B cell (primary cell): ENCODE measurements around the gene PRM1. TPM values are rescaled to one million over a fixed set of nuclear protein-coding genes. Genes with fewer than 3 reads are reported as not detected.

Experiments used
- ATAC-seq: fragments of 200-7000 bp; cut with Tn5 transposase; one replicate; pipeline ENCODE4 v1.10.0; 2021; ENCODE audit warnings: low read depth, mild to moderate bottlenecking, moderate number of reproducible peaks, moderate library complexity
- CTCF ChIA-PET: fragments of 350-600 bp; sonication (Branson Sonifier 250); formaldehyde crosslinking; loops from one replicate; lab custom pipeline; 2021; ENCODE audit warnings: antibody characterized with exemption, inconsistent platforms; lab: Charles Lee
- POLR2A ChIA-PET: fragments of 350-600 bp; sonication (Branson Sonifier 250); formaldehyde crosslinking; loops from one replicate; lab custom pipeline; 2021; ENCODE audit warnings: antibody characterized with exemption; lab: Charles Lee
- DNase-seq: peaks from one replicate; pipeline ENCODE4 v3.0.0; 2013
- H2AFZ ChIP-seq: 2 replicates; pipeline ENCODE4 v1.6.1; 2012; ENCODE audit warnings: mild to moderate bottlenecking, low read depth, low read length; ENCODE audit not compliant: insufficient read depth, poor library complexity, severe bottlenecking
- H3K27ac ChIP-seq, 2 donors: 1 replicate in 1 of 2; 2 replicates in 1 of 2; pipeline ENCODE4 v1.5.1; 2012 to 2013; ENCODE audit warnings: low read length in 2 of 2, mild to moderate bottlenecking in 2 of 2, moderate library complexity in 1 of 2
- H3K27me3 ChIP-seq, 4 experiments: fragments of 200-600 bp in 1 of 4; sonication (generic) in 1 of 4; replicated peaks in 1 of 4; 1 replicate in 2 of 4; 2 replicates in 2 of 4; pipeline versions ENCODE4 v1.6.1 to v1.7.0; 2013 to 2016; ENCODE audit warnings: low read length in 3 of 4, mild to moderate bottlenecking in 2 of 4, mixed read lengths in 1 of 4, moderate library complexity in 1 of 4; ENCODE audit not compliant: insufficient read depth in 4 of 4, control insufficient read depth in 3 of 4; ENCODE audit errors: control extremely low read depth in 1 of 4
- H3K36me3 ChIP-seq, 2 experiments: replicated peaks in 1 of 2; 1 replicate in 1 of 2; 2 replicates in 1 of 2; pipeline versions ENCODE4 v1.6.1 to v1.7.1; 2013; ENCODE audit warnings: low read length in 1 of 2; ENCODE audit not compliant: insufficient read depth in 2 of 2, control insufficient read depth in 1 of 2; ENCODE audit errors: control extremely low read depth in 1 of 2, extremely low read depth in 1 of 2
- H3K4me1 ChIP-seq, 2 donors: fragments of 200-600 bp in 1 of 2; sonication (generic) in 1 of 2; 1 replicate in 1 of 2; 2 replicates in 1 of 2; pipeline versions ENCODE4 v1.5.1 to v1.6.1; 2013 to 2017; ENCODE audit warnings: low read length in 2 of 2; ENCODE audit not compliant: control insufficient read depth in 2 of 2, insufficient read depth in 2 of 2
- H3K4me2 ChIP-seq: replicated peaks from 2 replicates; pipeline ENCODE3; 2012; ENCODE audit warnings: mild to moderate bottlenecking, low read depth, low read length; ENCODE audit not compliant: poor library complexity, severe bottlenecking
- H3K4me3 ChIP-seq, 5 experiments: fragments of 200-600 bp in 1 of 5; sonication (generic) in 1 of 5; 1 replicate in 3 of 5; 2 replicates in 2 of 5; pipeline versions ENCODE4 v1.5.1 to v1.7.0; 2011 to 2016; ENCODE audit warnings: low read length in 4 of 5, mild to moderate bottlenecking in 4 of 5, low read depth in 2 of 5, control low read depth in 1 of 5, moderate library complexity in 1 of 5; ENCODE audit not compliant: insufficient read depth in 1 of 5; ENCODE audit errors: control extremely low read depth in 1 of 5, extremely low read depth in 1 of 5
- H3K79me2 ChIP-seq: fragments of 200-600 bp; sonication (generic); one replicate; pipeline ENCODE4 v1.6.0; 2016; ENCODE audit warnings: low read length; ENCODE audit not compliant: control insufficient read depth, insufficient read depth
- H3K9ac ChIP-seq: fragments of 200-600 bp; sonication (generic); 2 replicates; pipeline ENCODE4 v1.6.1; 2017; ENCODE audit warnings: mild to moderate bottlenecking, low read length, moderate library complexity
- H3K9me3 ChIP-seq, 3 donors: one replicate each; pipeline versions ENCODE4 v1.6.1 to v1.7.1; 2013; ENCODE audit warnings: low read length in 2 of 3; ENCODE audit not compliant: control insufficient read depth in 2 of 3, insufficient read depth in 1 of 3; ENCODE audit errors: control extremely low read depth in 1 of 3
- H4K20me1 ChIP-seq: 2 replicates; pipeline ENCODE4 v1.6.0; 2012; ENCODE audit warnings: mild to moderate bottlenecking, low read length; ENCODE audit not compliant: insufficient read depth, control insufficient read depth, poor library complexity, severe bottlenecking
- H3K27ac Mint-ChIP-seq: one replicate; pipeline ENCODE4 v1.8.0; 2021; ENCODE audit warnings: mixed read lengths
- H3K27me3 Mint-ChIP-seq: one replicate; pipeline ENCODE4 v1.8.0; 2021; ENCODE audit warnings: mixed read lengths
- H3K4me1 Mint-ChIP-seq: one replicate; pipeline ENCODE4 v1.8.0; 2021; ENCODE audit warnings: mixed read lengths
- H3K4me3 Mint-ChIP-seq: one replicate; pipeline ENCODE4 v1.8.0; 2021; ENCODE audit warnings: mixed read lengths
- H3K9me3 Mint-ChIP-seq: one replicate; pipeline ENCODE4 v1.8.0; 2022; ENCODE audit warnings: mixed read lengths; ENCODE audit not compliant: insufficient read depth
- CTCF ChIP-seq: fragments of 200-600 bp; IDR thresholded peaks from one replicate; pipeline ENCODE4 v1.8.0; 2022; ENCODE audit warnings: antibody characterized with exemption, mild to moderate bottlenecking
- EZH2 ChIP-seq: IDR thresholded peaks from 2 replicates; pipeline ENCODE4 v1.6.1; 2012; ENCODE audit warnings: borderline replicate concordance, low read depth, mild to moderate bottlenecking, moderate library complexity, low read length; ENCODE audit not compliant: insufficient read depth, poor library complexity, severe bottlenecking
- WGBS: methylation state at CpG from one replicate; pipeline ENCODE4 v1.1.5; 2013; ENCODE audit warnings: missing lambda C conversion rate; ENCODE audit not compliant: insufficient coverage; 5-methylcytosine and 5-hydroxymethylcytosine counted together
- intact Hi-C: fragments of 100-400 bp; cut with micrococcal nuclease; formaldehyde crosslinking; loops from one replicate; pipeline ENCODE4 v1.10.0; 2022
- polyA plus RNA-seq: library from polyadenylated mRNA; depleted of rRNA; stranded (reverse); fragments of >200 nt; gene quantifications from 2 replicates; pipeline ENCODE4 v1.2.3, GENCODE V29; 2012
- total RNA-seq, 2 donors: library from RNA; stranded (reverse); fragments of 120-200 nt in 1 of 2; gene quantifications; 1 replicate in 1 of 2; 2 replicates in 1 of 2; pipeline versions ENCODE4 v1.2.3 to v1.2.4, GENCODE V29; 2013 to 2022

The PRM1 gene
- total and polyA plus RNA-seq, 2 donors (not counting 1 experiment from before 2014, with no cell fraction given): not detected

GRCh38 chr16:11301645-11302501, 20.7 kb upstream of the PRM1 start:
- Histone ChIP-seq H3K9ac (no peak overlapping the region), H4K20me1 (no peaks in the 10 kb centered on the region), H3K79me2 (no peaks in the 10 kb centered on the region), H3K27me3 (no peaks in the 10 kb centered on the region), H3K9me3 (no peaks in the 10 kb centered on the region), H3K4me2 (no peak overlapping the region), H2AFZ (no peak overlapping the region), H3K27ac (no peak overlapping the region), H3K36me3 (no peaks in the 10 kb centered on the region), H3K4me1 (peaks cover 45 to 55% of the 10 kb centered on the region in 2 donors), H3K4me3 (no peak overlapping the region)
- no CpG with 5 or more reads among the region's 4 CpGs for WGBS
- peak overlapping the region; percentile 76 for H3K27ac Mint-ChIP-seq
- POLR2A ChIA-PET: interaction anchor here (0.6 to 0.7 kb wide), 3 partner anchors 8 to 1399 kb away, joined by 3 to 6 read pairs (median 3); no protein-coding TSS in a partner anchor
- no peaks in the 10 kb centered on the region for H3K9me3 Mint-ChIP-seq
- ATAC-seq: no peak
- no peaks in the 10 kb centered on the region for H3K27me3 Mint-ChIP-seq
- no peak for DNase-seq
- H3K4me3 Mint-ChIP-seq: no peak overlapping the region
- CTCF ChIA-PET: interaction anchor here (0.6 to 1.8 kb wide), 5 partner anchors 27 to 78 kb away, joined by 3 to 6 read pairs (median 5); partner anchors contain the start of gene SOCS1
- intact Hi-C loops: no loop called here
- peaks cover 59% of the 10 kb centered on the region for H3K4me1 Mint-ChIP-seq
- TF ChIP-seq CTCF: no peak
- no peak for TF ChIP-seq EZH2

- intact Hi-C loops: no loop called here
- DNase-seq: no peak
- no peaks in the 10 kb centered on the region for H3K79me2 ChIP-seq
- Mint-ChIP-seq H3K9me3 (no peaks in the 10 kb centered on the region), H3K27ac (peak overlapping the region; percentile 81), H3K4me1 (peaks cover 58% of the 10 kb centered on the region), H3K4me3 (no peak overlapping the region), H3K27me3 (no peaks in the 10 kb centered on the region)
- no peaks in the 10 kb centered on the region for H3K9me3 ChIP-seq
- TF ChIP-seq CTCF (no peak), EZH2 (no peak)
- peaks cover 50 to 55% of the 10 kb centered on the region in 2 donors for H3K4me1 ChIP-seq
- H3K4me3 ChIP-seq: no peak overlapping the region
- ATAC-seq: no peak
- ChIA-PET CTCF (interaction anchor here (1.0 to 4.3 kb wide), 4 partner anchors 10 to 351 kb away, joined by 3 to 136 read pairs (median 125); partner anchors contain the start of gene SOCS1), POLR2A (interaction anchor here (4.1 to 4.5 kb wide), 2 partner anchors 9 to 45 kb away, joined by 67 to 118 read pairs; partner anchors contain the start of gene SOCS1)
- H3K9ac ChIP-seq: no peak overlapping the region
- no peaks in the 10 kb centered on the region for H3K36me3 ChIP-seq
- 88% methylated on average over 3 of the region's 7 CpGs for WGBS
- H3K27me3 ChIP-seq: no peaks in the 10 kb centered on the region
- no peak overlapping the region for H2AFZ ChIP-seq
- H4K20me1 ChIP-seq: no peaks in the 10 kb centered on the region
- H3K4me2 ChIP-seq: peak overlapping the region; percentile 17
- no peak overlapping the region for H3K27ac ChIP-seq
Observed at GRCh38 chr16:11300560-11300892, 19.4 kb upstream of the PRM1 start.
